Lower lobe of right lung (tissue), 2 donors: Measurements from ENCODE around the gene ZCWPW1. TPM values are rescaled to one million over a fixed set of nuclear protein-coding genes. Genes with fewer than 3 reads are reported as not detected.
"Not testable (repeated sequence)": the region's sequence is repeated elsewhere in the genome, so short reads cannot be mapped to it uniquely, and the experiment has no call there.

Experiments used
- ATAC-seq, 2 donors: fragments of 200-7000 bp; cut with Tn5 transposase; one replicate each; pipeline ENCODE4 v1.9.1; 2020 to 2022; ENCODE audit warnings: mild to moderate bottlenecking in 2 of 2, moderate library complexity in 2 of 2
- DNase-seq: peaks from one replicate; pipeline ENCODE4 v3.0.0-alpha.2; 2020
- H3K27ac ChIP-seq: fragments of 200-600 bp; one replicate; pipeline ENCODE4 v1.8.0; 2022
- H3K27me3 ChIP-seq: fragments of 200-600 bp; one replicate; pipeline ENCODE4 v1.8.0; 2022; ENCODE audit warnings: low read depth
- H3K36me3 ChIP-seq: fragments of 200-600 bp; one replicate; pipeline ENCODE4 v1.8.0; 2022; ENCODE audit warnings: mild to moderate bottlenecking
- H3K4me1 ChIP-seq: fragments of 200-600 bp; one replicate; pipeline ENCODE4 v1.8.0; 2022
- H3K4me3 ChIP-seq: fragments of 200-600 bp; one replicate; pipeline ENCODE4 v1.8.0; 2022; ENCODE audit warnings: mild to moderate bottlenecking
- H3K9me3 ChIP-seq: fragments of 200-600 bp; one replicate; pipeline ENCODE4 v1.8.0; 2022
- intact Hi-C: fragments of 100-400 bp; cut with DNase I; formaldehyde crosslinking; loops from one replicate; pipeline ENCODE4 v1.11.0; 2022
- total RNA-seq: library from RNA; stranded (reverse); fragmentation: NEBNext Ultra II Directional; extraction: Animal tissue kit (Norgen Biotek cat#: 25700); gene quantifications from one replicate; pipeline ENCODE4 v1.2.1, GENCODE V29; 2021
- TF ChIP-seq, protein P1 (sequence below): fragments of 200-600 bp; IDR thresholded peaks from one replicate; pipeline ENCODE4 v1.8.0; 2022; ENCODE audit warnings: antibody characterized with exemption, mild to moderate bottlenecking
- donor health status: DM: no; HTN: yes; CAD: no; lungs with severe emphysema.

Gene ZCWPW1
- total RNA-seq, 1 donor from 2014 or later, result 4.9 TPM

DNA sequence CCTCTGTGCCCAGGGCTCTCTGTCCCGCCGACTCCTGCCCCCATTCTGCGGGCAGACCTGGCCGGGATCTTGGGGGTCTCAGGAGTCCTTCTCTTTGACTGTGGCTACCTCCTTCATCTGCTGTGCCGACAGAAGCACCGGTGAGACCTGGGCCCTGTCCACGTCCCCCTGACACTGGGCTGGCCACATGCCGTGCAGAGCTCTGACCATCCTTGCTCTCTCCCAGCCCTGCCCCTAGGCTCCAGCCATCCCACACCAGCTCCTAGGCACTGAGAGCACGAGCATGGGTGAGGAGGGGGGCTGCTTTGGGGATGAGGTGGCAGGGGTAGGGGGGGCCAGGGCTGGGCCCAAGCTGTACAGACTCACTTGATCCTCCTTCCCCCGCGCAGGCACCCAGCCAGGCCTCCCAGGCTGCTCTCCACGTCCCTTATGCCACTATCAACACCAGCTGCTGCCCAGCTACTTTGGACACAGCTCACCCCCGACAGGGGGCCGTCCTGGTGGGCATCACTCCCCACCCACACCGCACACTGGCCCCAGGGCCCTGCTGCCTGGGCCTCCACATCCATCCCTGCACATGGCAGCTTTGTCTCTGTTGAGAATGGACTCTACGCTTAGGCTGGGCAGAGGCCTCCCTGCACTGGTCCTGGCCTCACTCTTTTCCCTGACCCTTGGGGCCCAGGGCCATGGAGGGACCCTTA is 75.4 kb downstream of the ZCWPW1 start:
- Histone ChIP-seq H3K27me3 (no peaks in the 10 kb centered on the region), H3K9me3 (no peaks in the 10 kb centered on the region), H3K4me1 (no peaks in the 10 kb centered on the region), H3K27ac (no peak overlapping the region), H3K4me3 (no peak overlapping the region), H3K36me3 (peaks cover 95% of the 10 kb centered on the region)
- intact Hi-C loops, result no loop called here
- ATAC-seq (peak in 1 of 2 donors; percentile 3), DNase-seq (no peak)
- TF ChIP-seq, protein P1, sequence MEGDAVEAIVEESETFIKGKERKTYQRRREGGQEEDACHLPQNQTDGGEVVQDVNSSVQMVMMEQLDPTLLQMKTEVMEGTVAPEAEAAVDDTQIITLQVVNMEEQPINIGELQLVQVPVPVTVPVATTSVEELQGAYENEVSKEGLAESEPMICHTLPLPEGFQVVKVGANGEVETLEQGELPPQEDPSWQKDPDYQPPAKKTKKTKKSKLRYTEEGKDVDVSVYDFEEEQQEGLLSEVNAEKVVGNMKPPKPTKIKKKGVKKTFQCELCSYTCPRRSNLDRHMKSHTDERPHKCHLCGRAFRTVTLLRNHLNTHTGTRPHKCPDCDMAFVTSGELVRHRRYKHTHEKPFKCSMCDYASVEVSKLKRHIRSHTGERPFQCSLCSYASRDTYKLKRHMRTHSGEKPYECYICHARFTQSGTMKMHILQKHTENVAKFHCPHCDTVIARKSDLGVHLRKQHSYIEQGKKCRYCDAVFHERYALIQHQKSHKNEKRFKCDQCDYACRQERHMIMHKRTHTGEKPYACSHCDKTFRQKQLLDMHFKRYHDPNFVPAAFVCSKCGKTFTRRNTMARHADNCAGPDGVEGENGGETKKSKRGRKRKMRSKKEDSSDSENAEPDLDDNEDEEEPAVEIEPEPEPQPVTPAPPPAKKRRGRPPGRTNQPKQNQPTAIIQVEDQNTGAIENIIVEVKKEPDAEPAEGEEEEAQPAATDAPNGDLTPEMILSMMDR, result no peak

DNA sequence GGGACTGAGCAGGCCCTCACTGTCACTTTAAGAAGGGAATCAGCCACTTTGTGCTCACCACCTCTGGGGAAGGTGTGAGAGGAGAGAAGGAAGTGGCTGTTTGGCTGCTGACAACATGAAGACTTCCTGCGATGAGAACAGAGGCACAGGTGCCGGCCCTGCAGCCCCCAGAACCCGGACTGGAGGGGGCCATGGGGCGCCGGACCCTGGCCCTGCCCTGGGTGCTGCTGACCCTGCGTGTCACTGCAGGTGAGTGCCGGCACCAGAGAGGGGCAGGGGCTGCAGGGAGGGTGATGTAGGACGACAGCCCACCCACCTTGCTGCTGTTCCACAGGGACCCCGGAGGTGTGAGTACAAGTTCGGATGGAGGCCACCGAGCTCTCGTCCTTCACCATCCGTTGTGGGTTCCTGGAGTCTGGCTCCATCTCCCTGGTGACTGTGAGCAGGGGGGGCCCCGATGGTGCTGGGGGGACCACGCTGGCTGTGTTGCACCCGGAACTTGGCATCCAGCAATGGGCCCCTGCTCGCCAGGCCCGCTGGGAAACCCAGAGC is 76.2 kb downstream of the ZCWPW1 start:
- Histone ChIP-seq H3K36me3 (peaks cover 95% of the 10 kb centered on the region), H3K4me3 (peak overlapping the region; percentile 7)
- DNase-seq, H3K27me3 ChIP-seq, H3K9me3 ChIP-seq, H3K27ac ChIP-seq, intact Hi-C loops, H3K4me1 ChIP-seq: not testable (repeated sequence)
- peak; percentile 32 to 36 for ATAC-seq

DNA sequence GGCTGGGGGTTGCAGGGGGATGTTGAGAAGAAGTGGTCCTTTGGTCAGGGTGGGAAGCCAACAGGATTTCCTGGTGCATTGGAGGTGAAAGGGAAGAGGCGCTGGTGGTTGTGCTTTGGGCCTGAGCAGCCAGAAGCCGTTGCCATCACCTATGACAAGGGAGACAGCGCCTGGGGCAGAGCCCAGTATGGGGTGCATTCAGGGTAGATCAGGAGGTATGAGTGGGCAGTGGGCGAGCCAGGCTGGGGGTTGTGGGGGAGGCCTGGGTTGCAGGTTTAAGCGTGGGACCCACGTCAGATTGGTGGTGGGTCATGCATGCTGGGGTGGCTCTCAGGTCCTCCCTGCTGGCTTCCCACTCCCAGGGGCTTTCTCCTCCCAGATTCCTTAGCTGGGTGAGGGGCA is 76.8 kb downstream of the ZCWPW1 start:
- Histone ChIP-seq H3K4me1 (no peaks in the 10 kb centered on the region), H3K36me3 (peaks cover 95% of the 10 kb centered on the region), H3K9me3 (no peaks in the 10 kb centered on the region), H3K27me3 (no peaks in the 10 kb centered on the region), H3K27ac (no peak overlapping the region), H3K4me3 (no peak overlapping the region)
- no peak for DNase-seq
- TF ChIP-seq, protein P1, result no peak
- intact Hi-C loops, result no loop called here
- no peak for ATAC-seq

Other genes with a start within 250 kb of the ZCWPW1 start
- not detected for gene PVRIG, start 208.8 kb downstream of the ZCWPW1 start, total RNA-seq
- gene SPDYE3, start 121.0 kb downstream of the ZCWPW1 start, total RNA-seq, result not detected
- 35.9 TPM for gene PILRB, start 70.6 kb downstream of the ZCWPW1 start, total RNA-seq
- gene PILRA, start 55.2 kb downstream of the ZCWPW1 start, total RNA-seq, result 48.7 TPM
- 36.3 TPM for gene MEPCE, start 1.1 kb upstream of the ZCWPW1 start, total RNA-seq
- 24.5 TPM for gene PPP1R35, start 7.8 kb upstream of the ZCWPW1 start, total RNA-seq
- 1.7 TPM for gene SPACDR, start 35.6 kb upstream of the ZCWPW1 start, total RNA-seq
- 53.6 TPM for gene TSC22D4, start 50.5 kb upstream of the ZCWPW1 start, total RNA-seq
- 1.1 TPM for gene NYAP1, start 55.2 kb upstream of the ZCWPW1 start, total RNA-seq
- 22.9 TPM for gene AGFG2, start 110.5 kb upstream of the ZCWPW1 start, total RNA-seq
- gene SAP25, start 145.2 kb upstream of the ZCWPW1 start, total RNA-seq, result 10.6 TPM
- gene LRCH4, start 157.4 kb upstream of the ZCWPW1 start, total RNA-seq, result 80.3 TPM
- 0.74 TPM for gene FBXO24, start 157.6 kb upstream of the ZCWPW1 start, total RNA-seq
- 75.2 TPM for gene PCOLCE, start 173.7 kb upstream of the ZCWPW1 start, total RNA-seq
- 19.5 TPM for gene MOSPD3, start 183.8 kb upstream of the ZCWPW1 start, total RNA-seq
- gene TFR2, start 212.8 kb upstream of the ZCWPW1 start, total RNA-seq, result 0.35 TPM
- not detected for gene ACTL6B, start 227.7 kb upstream of the ZCWPW1 start, total RNA-seq
- gene GNB2, start 245.0 kb upstream of the ZCWPW1 start, total RNA-seq, result 247 TPM